Stimulated activated naive CD4-positive, alpha-beta T cell (primary cell): ENCODE results near the gene PREX1.
A peak's percentile ranks its signal among the peaks of the same experiment; 100 is the strongest.
"Not testable (repeated sequence)": the region's sequence is repeated elsewhere in the genome, so short reads cannot be mapped to it uniquely, and the experiment has no call there.

Experiments used
- DNase-seq, 6 experiments: peaks; one replicate each; lab custom pipeline; 2025; lab: John Stamatoyannopoulos, UW

The PREX1 gene

DNA sequence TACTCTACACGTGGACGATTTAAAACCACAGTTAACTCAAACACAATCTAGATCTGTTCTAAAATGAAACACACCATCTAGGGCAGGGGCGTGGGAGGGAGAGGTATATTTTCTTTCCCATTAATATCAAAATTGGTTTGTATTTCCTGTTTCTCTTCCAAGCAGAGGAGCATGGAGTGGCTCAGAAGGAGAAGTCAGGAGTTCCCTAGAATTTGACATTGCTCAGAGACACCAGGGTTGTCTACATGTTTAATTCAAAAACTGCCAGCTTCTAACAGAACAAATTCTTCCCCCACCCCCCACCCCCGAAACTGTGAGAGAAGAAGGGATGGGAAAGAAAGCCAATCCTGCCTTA is 2.3 kb downstream of the PREX1 start:
- no peak for DNase-seq

DNA sequence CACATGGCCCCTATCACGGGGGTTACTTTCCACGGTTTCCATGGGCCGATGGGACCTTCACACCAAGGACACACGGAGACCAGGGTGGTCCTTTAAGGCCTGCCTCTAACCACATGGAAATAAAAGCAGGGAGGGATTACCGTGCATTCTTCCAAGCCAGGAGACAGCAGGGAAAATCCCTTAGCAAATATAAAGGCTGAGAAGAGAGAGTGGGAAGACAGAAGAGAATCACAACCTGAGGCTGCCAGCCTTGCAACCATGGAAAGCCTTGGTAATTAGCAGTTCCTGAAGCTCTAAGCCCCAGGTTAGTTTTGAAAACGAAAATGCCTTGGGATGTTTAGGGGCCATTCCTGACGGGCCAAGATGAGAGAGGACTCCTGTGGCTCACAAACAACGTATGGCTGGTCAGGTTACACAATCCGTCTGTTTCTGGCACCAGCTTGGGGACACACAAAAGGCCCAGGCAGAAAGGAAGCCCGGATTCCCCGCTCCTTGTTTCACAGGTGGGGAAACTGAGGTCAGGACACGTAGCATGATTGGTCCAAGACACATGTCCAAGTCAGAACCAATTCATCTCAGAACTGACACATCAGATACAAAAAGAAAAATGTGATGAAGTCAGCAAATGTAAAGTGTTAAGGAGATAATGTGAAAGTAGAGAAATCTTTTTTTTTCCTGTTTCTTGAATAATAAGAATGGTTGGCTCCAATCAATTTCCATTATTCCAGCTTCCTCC is 2.8 kb downstream of the PREX1 start:
- DNase-seq = no peak

DNA sequence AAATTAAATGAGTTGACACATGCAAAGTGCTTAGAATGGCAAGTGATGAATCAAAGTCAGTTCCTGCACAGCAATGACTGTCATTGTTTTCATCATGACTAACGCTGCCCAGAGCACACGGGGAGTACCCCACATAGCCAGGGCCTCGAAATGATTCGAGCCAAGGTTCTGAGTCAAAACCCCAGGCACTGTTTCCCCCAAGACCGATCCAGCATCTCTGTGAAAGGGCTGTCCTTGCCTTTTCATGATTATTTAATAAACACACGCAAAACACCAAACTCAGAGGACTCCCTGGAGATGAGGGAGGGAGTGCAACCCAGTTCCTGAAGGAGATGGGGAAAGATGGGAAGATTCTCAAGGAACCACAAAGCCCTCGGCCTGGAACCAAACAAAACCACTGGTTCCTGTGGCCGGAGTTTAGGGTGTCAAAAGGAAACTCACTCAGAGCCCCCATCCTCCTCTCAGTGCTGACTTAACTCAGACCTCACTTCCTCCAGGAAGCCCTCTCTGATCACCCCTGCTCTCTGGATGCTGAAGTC is 3.8 kb downstream of the PREX1 start:
- no peak for DNase-seq

DNA sequence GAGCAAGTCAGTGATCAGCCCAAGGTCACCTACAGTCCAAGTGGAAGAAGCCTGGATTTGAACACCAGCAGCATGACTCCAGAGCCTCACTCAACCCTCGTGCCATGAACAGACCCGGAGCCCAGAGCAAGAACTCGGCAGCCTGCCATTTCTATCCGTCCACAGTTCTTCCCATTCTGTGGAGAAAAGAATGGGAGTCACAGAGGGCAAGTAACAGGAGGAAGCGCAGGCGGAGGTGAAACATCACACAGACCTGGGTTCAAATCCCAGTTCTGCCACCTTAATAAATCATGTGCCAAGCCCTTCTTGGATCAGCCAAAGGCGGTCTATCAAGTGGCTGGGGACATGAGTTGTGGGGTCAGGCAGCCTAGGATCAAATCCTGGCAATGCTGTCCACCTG is 4.3 kb downstream of the PREX1 start:
- DNase-seq = no peak

DNA sequence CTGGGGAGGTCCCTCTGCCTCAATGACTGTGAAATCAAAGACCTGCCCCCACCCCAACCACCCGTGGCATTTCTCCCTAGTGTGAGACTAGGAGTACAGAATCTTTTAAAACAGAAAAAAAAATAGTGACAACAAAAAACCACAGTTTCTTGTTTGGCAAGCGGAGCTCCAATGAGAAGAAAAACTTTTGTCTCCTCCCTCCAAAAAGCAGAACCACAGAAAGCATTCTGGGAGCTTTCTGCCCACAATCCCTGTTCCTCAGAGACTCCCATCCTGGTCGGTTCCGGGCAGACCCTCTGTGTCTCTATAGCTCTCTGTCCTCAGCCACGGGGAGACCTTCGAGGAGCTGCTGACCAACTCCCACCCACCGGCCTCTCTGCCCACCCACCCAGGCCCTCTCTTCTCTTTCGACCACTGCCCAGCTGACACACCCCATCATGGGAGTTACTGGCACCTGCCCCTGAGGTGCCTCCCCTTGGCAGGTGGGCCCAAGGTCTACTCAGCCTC is 4.9 kb downstream of the PREX1 start:
- DNase-seq = no peak

DNA sequence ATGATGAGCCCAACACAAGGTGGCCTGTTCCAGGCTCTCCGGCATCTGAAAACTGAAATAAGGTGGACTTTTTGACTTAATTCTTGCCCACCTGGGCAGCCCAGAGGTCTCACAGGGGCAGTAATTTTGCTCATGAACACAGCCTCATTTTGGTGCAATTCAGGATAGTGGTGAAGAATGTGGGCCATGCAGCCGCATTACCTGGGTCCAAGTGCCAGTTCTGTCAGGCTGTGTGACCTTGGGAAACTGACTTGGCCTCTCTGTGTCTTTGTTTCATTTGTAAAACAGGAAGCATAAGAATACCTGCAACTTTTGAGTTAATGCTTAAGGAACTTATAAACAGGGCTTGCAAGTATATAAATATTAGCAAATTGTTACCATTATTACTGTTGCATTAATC is 5.6 kb downstream of the PREX1 start:
- DNase-seq = no peak

DNA sequence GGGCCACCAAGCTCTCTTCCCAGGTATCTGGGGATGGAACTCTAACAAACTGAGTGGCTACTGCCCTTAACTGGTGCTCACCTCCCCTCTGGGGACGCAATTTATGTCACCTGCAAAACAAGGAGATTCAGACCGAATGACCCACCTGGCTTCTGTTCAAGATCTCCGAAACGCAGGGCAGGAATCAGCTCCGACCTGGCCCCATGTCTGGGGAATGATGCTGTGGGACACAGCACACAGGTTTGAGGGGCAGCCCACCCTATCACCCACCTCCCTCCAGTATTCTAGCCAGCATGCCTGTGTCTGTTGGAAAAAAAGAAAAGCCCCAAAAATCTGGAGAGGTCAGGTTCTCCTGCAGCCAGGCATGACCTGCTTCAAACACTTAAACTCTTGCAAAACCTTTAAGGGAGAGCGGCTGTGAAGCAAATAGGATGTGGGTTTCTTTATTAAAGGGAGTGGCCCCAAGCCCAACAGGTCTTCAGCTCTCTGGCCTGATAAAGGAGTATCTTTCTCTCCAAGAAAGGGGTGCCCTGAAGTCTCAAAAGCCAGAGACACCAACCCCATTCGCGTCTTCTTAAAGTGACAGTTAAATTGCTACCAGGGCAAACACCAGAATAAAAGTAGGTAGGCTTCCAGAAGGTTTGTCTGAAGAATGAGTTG is 6.4 kb downstream of the PREX1 start:
- no peak for DNase-seq

DNA sequence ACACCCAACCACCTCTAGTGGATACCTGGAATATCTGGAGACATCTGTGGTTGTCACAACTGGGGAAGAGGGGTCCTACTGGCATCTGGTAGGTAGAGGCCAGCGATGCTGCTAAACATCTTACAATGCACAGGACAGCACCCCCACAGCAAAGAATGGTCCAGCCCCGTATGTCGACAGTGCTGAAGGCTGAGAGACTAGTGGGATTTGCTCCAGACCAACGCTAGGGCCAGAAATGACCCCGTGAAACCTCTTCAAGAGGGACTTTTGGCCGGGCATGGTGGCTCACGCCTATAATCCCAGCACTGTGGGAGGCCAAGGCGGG is 7.2 kb downstream of the PREX1 start:
- DNase-seq = no peak

DNA sequence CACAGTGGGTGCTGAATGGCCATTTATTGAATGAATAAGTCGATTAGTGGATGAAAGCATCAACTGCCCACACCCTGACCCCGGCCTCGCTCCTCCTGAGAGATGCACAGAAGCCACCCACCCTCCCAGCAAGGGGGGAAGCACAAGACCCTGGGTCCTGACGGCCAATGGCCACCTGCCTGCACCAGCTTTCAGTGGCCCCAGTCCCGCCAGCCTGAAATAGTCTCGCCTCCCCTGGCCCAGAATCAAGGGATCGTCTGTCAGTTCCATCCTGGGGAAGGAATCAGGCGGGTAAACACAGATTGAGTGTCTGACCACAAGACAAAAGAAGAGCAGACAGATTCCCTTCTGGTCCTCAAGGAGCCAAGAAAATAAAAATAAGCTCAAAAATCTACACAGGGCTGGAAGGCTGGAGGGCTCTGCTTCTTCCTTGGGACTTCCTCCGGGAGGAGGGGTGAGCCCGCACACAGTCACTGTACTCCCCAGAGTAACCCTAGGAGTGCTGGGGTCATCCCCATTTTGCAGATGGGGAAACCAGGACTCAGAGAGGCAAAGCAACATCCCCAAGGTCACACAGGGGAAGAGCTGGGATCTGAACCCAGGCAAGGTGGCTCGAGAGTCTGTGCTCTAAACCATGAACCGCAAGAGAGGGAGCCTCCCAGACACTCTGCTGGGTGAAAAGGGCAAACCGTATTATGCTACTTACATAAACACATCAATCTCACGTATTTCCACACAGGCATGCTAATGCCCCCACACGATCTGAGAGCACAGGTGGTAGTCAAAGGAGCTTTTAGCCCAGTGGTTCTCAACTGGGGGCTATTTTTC is 7.8 kb downstream of the PREX1 start:
- DNase-seq = no peak

DNA sequence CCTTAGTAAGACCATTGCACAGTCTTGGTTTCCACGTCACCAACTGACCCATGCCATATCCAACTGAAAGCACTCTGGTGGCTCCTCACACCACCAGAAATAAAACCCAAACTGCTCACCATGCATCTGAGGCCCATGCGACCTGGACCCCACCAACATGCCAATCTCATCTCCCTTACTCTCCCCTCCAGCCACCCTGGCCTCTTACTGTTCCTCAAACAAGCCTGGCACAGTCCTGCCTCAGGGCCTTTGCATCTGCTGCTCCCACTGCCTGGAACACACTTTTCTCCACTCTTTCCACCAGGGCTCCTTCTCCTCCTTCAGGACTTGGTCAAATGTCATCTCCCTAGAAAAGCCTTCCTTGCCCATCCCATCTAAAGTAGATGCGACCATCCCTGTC is 8.7 kb downstream of the PREX1 start:
- no peak for DNase-seq

DNA sequence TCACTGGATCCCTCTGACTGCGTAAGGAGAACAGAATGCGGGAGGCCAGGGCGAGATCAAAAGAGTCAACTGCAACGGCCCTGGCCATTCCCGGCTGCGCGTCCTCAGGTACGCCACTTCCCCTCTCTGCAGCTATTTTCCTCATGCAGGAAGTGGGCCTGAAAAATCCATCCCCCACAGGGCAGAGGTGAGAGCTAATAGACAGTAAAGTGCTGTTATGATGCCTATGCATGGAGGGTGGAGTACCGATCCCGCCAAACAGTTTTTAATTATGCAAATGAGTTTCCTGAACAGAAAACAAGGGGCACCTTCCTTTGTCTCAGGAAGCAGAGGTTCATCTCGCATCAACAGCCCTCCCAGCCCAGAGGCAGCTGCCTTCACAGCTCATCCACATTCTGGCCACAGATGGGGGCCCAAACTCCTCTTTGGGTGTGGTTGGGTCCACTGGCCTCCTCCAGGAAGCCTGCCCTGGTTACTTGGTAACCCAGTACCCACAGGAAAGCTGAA is 9.3 kb downstream of the PREX1 start:
- DNase-seq = peak in 1 of 6 experiments; percentile 24

DNA sequence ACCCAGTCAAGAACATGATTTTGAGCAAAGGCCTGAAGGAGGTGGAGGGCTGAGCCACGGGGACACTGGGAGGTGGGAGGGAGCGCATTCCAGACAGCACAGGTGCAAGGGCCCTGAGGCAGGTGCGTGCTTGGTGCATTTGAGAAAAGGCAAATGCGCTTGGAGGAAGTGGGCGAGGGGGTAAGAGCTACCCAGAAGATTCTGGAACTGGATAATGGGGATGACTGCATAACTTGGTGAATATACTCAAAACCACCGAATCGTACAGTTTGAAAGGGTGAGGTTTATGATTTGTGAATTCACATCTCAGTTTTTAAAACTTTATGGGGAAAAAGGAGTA is 9.8 kb downstream of the PREX1 start:
- no peak for DNase-seq

DNA sequence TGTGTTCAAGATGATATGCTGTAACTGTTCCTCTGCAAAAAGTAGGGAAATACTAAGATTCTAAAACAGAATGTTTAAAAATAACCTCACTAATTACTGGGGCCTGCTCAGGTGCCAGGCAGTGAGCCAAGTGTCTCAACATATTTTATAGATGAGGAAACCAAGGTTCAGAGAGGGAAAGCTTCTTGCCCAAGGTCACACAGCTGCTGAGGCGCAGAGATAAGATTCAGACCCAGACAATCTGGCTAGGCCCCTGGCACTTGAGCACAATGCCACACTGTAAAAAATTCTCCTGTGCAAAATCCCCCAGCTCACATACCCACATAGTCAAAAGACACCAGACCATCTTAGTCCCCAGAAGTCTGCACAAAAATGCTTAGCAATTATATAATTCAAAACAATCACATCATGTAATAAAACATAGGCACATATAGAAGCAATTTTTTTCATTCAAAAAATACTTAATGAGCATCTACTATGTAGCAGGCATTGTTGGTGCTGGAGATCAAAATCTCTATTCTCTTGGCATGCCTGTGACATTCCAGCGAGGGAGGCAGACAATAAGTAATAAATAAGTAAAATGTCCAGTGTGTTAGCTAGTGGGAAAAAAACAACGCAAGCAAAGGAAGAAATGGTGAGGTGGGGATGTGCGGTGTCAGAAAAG is 10.3 kb downstream of the PREX1 start:
- no peak for DNase-seq

DNA sequence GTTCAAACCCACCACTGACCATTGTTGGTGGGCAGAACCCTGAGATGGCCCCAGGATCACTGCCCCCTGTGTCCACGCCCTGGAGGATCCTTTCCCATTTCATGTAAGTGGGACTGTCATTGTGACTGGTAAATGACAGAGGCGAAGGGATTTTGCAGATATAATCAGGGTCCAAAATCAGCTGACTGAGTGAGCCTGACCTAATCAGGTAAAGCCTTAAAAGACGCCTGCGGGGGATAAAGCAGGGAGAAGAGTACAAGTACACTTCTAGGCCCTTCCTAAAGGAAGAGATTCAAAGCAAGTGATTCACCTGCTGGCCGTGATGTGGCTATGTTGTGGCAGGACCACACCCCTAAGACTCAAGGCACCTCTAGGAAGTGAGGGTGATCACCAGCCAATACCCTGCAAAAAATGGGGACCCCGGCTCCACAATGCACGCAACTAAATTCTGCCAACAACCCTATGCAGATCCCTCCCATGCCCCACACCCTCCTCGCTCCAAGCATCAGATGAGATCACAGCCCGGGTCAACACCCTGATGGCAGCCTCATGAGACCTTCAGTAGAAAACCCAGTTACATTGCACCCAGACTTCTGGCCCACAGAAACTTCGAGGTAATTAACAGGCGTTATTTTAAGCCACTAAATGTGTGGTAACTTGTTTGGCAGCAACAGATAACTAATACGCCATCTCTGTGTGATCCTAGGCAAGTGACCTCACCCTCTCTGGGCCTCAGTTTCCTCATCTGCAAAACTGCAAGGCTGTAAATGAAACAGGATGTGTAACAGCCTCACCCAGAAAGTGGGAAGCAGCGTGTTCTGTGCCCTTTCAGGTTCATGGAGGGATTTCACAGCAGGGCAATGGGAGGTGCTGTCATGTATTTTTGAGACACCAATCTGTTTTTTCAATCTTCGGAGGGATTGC is 11.3 kb downstream of the PREX1 start:
- DNase-seq = no peak

DNA sequence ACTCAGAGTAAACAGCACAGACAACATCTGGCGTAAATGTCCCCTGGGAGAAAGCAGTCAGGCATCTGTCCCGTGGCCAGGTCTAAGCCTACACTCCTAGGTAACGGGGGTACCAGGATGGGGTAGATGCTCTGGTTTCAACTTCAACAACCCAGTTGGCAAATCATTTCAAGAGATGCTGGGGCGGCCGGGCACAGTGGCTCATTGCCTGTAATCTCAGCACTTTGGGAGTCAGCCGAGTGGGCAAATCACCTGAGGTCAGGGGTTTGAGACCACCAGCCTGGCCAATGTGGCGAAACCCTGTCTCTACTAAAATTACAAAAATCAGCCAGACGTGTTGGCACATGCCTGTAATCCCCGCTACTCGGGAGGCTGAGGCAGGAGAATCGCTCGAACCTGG is 12.3 kb downstream of the PREX1 start:
- no peak for DNase-seq

DNA sequence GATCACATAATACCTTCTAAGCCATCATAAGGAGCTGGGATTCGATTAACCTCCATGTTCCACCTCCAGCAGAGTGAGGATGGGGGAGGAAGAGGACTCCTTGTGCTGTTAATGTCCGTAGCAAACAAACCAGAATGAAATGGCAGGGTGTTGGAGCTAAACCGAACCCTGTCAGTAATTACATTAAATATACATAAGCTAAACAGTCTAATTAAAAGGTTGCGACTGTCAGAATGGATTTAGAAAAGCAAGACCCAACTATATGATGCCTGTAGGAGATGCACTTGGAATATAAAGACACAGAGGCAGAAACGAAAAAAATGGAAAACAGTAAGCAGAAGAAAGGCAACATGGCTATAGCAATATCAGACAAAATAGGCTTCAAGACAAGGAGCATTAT is 13.2 kb downstream of the PREX1 start:
- DNase-seq = no peak

DNA sequence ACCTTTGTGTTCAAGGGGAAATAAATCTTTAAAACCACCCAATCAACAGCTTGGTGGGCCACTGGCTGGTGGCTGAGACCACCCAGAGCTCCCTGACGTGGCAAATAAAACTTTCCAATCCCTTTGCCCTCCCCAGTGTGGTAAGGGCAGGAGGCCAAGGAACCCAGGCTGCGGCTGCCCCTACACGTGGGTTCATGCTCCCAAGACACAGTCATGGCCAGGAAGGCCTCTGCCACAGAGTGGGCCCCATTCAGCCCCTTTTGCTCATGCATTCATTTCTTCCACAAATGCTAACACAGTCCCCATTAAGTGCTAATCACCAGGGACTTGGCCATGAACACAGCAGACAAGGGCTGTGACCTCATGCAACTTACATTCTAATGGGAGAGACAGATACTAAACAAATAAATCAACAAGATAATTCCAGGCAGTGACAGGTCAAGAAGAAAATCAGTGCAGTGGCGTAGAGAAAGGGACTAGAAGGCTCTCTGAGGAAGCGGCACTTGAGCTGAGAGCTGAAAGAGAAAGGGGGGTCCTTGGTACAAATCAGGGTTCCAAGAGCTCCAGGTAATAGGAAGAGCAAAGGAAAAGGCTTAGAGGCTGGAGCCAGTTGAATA is 13.8 kb downstream of the PREX1 start:
- DNase-seq = no peak

DNA sequence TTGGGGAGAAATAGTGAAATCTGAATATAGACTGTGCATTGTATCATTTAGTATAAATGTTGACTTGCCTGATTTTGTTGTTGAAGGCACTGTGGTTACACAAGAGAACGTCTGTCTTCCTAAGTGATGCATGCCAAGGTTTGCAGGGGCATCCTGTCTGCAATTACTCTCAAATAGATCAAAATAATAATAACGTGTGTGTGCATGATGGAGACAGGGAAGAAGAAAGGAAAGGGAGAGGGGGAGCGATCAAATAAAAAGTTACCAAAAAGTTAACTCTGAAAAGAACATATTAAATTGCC is 14.4 kb downstream of the PREX1 start:
- DNase-seq = no peak

DNA sequence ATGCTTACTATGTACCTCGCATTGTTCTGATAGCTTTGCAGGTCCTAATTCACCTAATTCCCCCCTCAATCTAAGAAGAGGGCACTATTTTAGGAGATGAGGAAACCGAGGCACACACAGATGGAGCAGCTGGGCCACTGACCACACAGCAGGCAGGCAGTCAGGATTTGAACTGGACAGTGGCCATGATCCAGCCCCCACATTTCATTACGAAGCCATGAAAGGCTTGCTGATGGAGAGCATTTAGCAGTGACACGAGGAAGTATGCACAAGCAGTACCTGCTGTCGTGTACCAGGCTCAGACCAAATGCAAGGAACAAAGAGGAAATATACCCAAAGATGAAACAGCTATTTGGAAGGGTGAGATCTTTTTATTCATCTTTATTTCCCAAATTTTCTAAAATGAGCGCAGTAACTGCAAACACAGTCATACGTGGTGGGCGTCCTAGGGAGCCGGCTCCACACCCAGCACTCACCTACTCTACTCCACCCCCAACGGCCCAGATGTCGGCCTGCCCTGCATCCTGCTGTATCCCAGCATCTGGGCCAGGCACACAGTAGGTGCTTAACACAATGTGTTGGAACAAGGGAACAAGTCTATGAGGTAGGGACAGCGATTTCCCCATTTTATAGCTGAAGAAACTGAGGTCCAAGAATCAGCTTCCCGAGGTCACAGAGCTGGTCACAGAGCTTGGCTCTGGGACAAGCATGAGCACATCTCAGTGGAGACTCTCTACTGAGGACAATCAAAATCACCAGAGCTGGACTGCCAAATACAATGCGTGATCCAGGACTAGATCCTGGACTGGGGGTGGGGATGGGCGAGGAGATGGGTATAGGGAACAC is 15.0 kb downstream of the PREX1 start:
- DNase-seq = no peak

DNA sequence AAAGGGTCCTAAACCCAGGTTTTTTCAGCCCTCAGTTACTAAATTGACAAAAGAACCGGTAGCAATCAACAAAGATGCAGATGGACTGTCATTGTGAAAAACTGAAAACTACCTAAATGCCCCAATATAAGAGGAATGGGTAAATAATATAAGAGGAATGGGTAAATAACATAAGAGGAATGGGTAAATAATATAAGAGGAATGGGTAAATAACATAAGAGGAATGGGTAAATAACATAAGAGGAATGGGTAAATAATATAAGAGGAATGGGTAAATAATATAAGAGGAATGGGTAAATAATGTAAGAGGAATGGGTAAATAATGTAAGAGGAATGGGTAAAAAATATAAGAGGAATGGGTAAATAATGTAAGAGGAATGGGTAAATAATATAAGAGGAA is 15.7 kb downstream of the PREX1 start:
- DNase-seq = not testable (repeated sequence)
